Measurements from ENCODE around the gene CAPN13. TPM values are rescaled to one million over a fixed set of nuclear protein-coding genes. Genes with fewer than 3 reads are reported as not detected.
"Not testable (repeated sequence)": the region's sequence is repeated elsewhere in the genome, so short reads cannot be mapped to it uniquely, and the experiment has no call there.

CAPN13 gene
- total RNA-seq, 1 experiment from 2014 or later: not detected

- H3K9me3 Mint-ChIP-seq (ENCODE audit: unreplicated experiment): peaks cover 28% of the 10 kb centered on the region
- no peak overlapping the region for H3K4me3 Mint-ChIP-seq (ENCODE audit: unreplicated experiment)
- no TSS peak for BruUV-seq (replicated peaks)
- H3K4me1 Mint-ChIP-seq (ENCODE audit: insufficient read depth, unreplicated experiment): peaks cover 1% of the 10 kb centered on the region
- CTCF ChIA-PET: interaction anchor here (0.7 to 13.8 kb wide), 5 partner anchors 9 to 536 kb away, joined by 3 to 471 read pairs (median 20); no protein-coding TSS in a partner anchor
- H3K27me3 Mint-ChIP-seq (ENCODE audit: insufficient read depth, unreplicated experiment): no peaks in the 10 kb centered on the region
- TF ChIP-seq, protein P1, sequence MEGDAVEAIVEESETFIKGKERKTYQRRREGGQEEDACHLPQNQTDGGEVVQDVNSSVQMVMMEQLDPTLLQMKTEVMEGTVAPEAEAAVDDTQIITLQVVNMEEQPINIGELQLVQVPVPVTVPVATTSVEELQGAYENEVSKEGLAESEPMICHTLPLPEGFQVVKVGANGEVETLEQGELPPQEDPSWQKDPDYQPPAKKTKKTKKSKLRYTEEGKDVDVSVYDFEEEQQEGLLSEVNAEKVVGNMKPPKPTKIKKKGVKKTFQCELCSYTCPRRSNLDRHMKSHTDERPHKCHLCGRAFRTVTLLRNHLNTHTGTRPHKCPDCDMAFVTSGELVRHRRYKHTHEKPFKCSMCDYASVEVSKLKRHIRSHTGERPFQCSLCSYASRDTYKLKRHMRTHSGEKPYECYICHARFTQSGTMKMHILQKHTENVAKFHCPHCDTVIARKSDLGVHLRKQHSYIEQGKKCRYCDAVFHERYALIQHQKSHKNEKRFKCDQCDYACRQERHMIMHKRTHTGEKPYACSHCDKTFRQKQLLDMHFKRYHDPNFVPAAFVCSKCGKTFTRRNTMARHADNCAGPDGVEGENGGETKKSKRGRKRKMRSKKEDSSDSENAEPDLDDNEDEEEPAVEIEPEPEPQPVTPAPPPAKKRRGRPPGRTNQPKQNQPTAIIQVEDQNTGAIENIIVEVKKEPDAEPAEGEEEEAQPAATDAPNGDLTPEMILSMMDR (IDR thresholded peaks at IDR 0.05; ENCODE audit: unreplicated experiment): no peak
- peaks cover 6% of the 10 kb centered on the region for H3K36me3 Mint-ChIP-seq (ENCODE audit: insufficient read depth, unreplicated experiment)
- H3K27ac Mint-ChIP-seq (ENCODE audit: low read depth, unreplicated experiment): no peak overlapping the region
- DNase-seq (ENCODE audit: unreplicated experiment): no peak
- intact Hi-C loops (cut with micrococcal nuclease): no loop called here
- POLR2A ChIA-PET: no interaction called here
Observed at GRCh38 chr2:30701782-30702181, 105.5 kb downstream of the CAPN13 start.

DNA sequence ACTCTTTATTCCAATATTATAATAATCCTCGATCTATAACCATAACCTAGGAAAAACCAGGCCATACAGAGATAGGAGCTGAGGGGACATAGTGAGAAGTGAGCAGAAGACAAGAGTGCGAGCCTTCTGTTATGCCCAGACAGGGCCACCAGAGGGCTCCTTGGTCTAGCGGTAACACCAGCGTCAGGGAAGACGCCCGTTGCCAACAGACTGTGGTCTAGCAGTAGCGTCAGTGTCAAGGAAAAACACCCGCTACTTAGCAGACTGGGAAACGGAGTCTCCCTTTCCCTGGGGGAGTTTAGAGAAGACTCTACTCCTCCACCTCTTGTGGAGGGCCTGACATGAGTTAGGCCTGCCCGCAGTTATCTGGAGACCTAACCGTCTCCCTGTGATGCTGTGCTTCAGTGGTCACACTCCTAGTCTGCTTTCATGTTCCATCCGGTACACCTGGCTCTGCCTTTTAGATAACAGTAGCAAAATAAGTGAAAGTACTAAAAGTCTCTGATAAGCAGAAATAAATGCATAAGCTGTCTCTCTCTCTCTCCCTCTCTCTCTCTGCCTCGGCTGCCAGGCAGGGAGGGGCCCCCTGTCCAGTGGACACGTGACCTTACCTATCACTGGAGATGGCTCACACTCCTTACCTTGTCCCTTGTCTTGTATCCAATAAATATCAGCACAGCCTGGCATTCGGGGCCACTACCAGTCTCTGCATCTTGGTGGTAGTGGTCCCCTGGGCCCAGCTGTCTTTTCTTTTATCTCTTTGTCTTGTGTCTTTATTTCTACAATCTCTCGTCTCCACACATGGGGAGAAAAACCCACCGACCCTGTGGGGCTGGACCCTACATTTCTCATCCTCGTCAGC, 109.8 kb downstream of the CAPN13 start:
- DNase-seq (ENCODE audit: unreplicated experiment); BruUV-seq (replicated peaks); intact Hi-C loops (cut with micrococcal nuclease); POLR2A ChIA-PET; H3K4me1 Mint-ChIP-seq (ENCODE audit: insufficient read depth, unreplicated experiment); H3K4me3 Mint-ChIP-seq (ENCODE audit: unreplicated experiment); H3K36me3 Mint-ChIP-seq (ENCODE audit: insufficient read depth, unreplicated experiment); H3K27ac Mint-ChIP-seq (ENCODE audit: low read depth, unreplicated experiment): not testable (repeated sequence)
- Mint-ChIP-seq H3K9me3 (ENCODE audit: unreplicated experiment) (peaks cover 18% of the 10 kb centered on the region), H3K27me3 (ENCODE audit: insufficient read depth, unreplicated experiment) (peaks cover 17% of the 10 kb centered on the region)
- CTCF ChIA-PET: interaction anchor here (0.6 to 1.8 kb wide), 4 partner anchors 14 to 532 kb away, joined by 3 to 9 read pairs (median 6); no protein-coding TSS in a partner anchor

- TF ChIP-seq, protein P1 (IDR thresholded peaks at IDR 0.05; ENCODE audit: unreplicated experiment): no peak
- ChIA-PET POLR2A (interaction anchor here (0.6 kb wide), 1 partner anchor 113 kb away, joined by 4 read pairs; no protein-coding TSS in a partner anchor), CTCF (interaction anchor here (0.9 to 4.6 kb wide), 5 partner anchors 12 to 530 kb away, joined by 3 to 32 read pairs (median 4); no protein-coding TSS in a partner anchor)
- H3K27ac Mint-ChIP-seq (ENCODE audit: low read depth, unreplicated experiment): no peak overlapping the region
- DNase-seq (ENCODE audit: unreplicated experiment): no peak
- H3K4me1 Mint-ChIP-seq (ENCODE audit: insufficient read depth, unreplicated experiment): no peaks in the 10 kb centered on the region
- peaks cover 17% of the 10 kb centered on the region for H3K27me3 Mint-ChIP-seq (ENCODE audit: insufficient read depth, unreplicated experiment)
- H3K9me3 Mint-ChIP-seq (ENCODE audit: unreplicated experiment): peaks cover 1% of the 10 kb centered on the region
- intact Hi-C loops (cut with micrococcal nuclease): no loop called here
- no TSS peak for BruUV-seq (replicated peaks)
- H3K36me3 Mint-ChIP-seq (ENCODE audit: insufficient read depth, unreplicated experiment): peaks cover 6% of the 10 kb centered on the region
- H3K4me3 Mint-ChIP-seq (ENCODE audit: unreplicated experiment): no peak overlapping the region
Observed at GRCh38 chr2:30695749-30696148, 111.5 kb downstream of the CAPN13 start.

DNA sequence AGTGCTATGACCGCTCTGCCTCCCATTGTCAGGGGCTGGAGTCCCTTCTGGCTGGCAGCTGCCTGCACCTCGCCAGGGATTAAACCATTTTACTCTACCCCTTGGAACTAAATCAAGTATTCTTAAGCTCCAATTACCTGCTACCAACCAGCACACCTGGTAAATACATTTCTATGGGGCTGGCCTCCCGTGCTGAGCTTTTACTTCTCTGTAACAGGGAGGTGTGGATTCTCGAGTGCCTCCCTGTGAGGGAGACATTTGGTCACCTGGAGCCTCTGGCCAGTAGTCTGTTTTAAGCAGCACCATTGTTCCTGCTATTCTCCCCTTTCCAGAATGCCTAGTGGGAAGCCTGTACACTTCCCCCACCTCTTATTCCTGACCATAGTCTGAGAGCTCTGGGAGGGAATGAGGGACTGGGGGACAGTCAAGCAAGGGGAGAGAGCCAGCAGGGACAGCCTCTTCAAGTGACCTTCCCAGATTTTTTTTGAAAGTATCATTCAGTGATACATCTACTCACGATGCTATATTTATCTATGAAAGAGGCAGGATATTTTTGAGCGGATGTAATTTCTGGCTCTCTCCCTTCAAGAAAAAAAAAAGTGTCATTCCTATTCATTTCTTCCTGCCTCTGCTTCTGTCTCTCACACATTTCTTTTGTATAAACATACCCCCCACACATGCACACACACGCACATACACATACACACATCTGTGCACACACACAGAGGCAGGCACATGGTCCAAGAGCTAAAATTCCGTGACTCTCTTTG, 112.8 kb downstream of the CAPN13 start:
- TF ChIP-seq, protein P1 (IDR thresholded peaks at IDR 0.05; ENCODE audit: unreplicated experiment): no peak
- no peak overlapping the region for H3K27ac Mint-ChIP-seq (ENCODE audit: low read depth, unreplicated experiment)
- DNase-seq (ENCODE audit: unreplicated experiment): no peak
- BruUV-seq (replicated peaks): no TSS peak
- ChIA-PET CTCF (interaction anchor here (0.6 to 5.1 kb wide), 8 partner anchors 8 to 932 kb away, joined by 4 to 37 read pairs (median 12); no protein-coding TSS in a partner anchor), POLR2A (no interaction called here)
- no peaks in the 10 kb centered on the region for H3K9me3 Mint-ChIP-seq (ENCODE audit: unreplicated experiment)
- peaks cover 6% of the 10 kb centered on the region for H3K36me3 Mint-ChIP-seq (ENCODE audit: insufficient read depth, unreplicated experiment)
- H3K4me1 Mint-ChIP-seq (ENCODE audit: insufficient read depth, unreplicated experiment): no peaks in the 10 kb centered on the region
- intact Hi-C loops (cut with micrococcal nuclease): no loop called here
- H3K27me3 Mint-ChIP-seq (ENCODE audit: insufficient read depth, unreplicated experiment): peaks cover 17% of the 10 kb centered on the region
- no peak overlapping the region for H3K4me3 Mint-ChIP-seq (ENCODE audit: unreplicated experiment)
